Activated effector memory CD4-positive, alpha-beta T cell treated with Interleukin-2 at 50 U/mL for 16 hours (primary cell): Measurements from ENCODE around the gene TANGO6.
A peak's percentile ranks its signal among the peaks of the same experiment; 100 is the strongest.
"Not testable (repeated sequence)": the region's sequence is repeated elsewhere in the genome, so short reads cannot be mapped to it uniquely, and the experiment has no call there.

ENCODE experiments used
- DNase-seq: peaks from one replicate; pipeline ENCODE4 v3.0.0-alpha.2; 2020

The TANGO6 gene

GRCh38 chr16:68843482-68844210 is at the start of gene TANGO6:
TANGO6 (plus strand) TSS chr16:68843531; CDS start chr16:68843618, 87 bp downstream.
- DNase-seq: peak; percentile 86

GRCh38 chr16:68798398-68798797 is 44.9 kb upstream of the TANGO6 start:
- DNase-seq: no peak

GRCh38 chr16:68800257-68800875 is 43.0 kb upstream of the TANGO6 start:
- DNase-seq: no peak

GRCh38 chr16:68802190-68802589 is 41.1 kb upstream of the TANGO6 start:
- DNase-seq: no peak

GRCh38 chr16:68806422-68806821 is 36.9 kb upstream of the TANGO6 start:
- no peak for DNase-seq

- DNase-seq: no peak
Observed at GRCh38 chr16:68806981-68807380, 36.4 kb upstream of the TANGO6 start.

- no peak for DNase-seq
Observed at GRCh38 chr16:68814516-68814915, 28.8 kb upstream of the TANGO6 start.

- no peak for DNase-seq
Observed at GRCh38 chr16:68823401-68824135, 19.8 kb upstream of the TANGO6 start.

- no peak for DNase-seq
Observed at GRCh38 chr16:68825427-68825826, 17.9 kb upstream of the TANGO6 start.

GRCh38 chr16:68826652-68827051 is 16.7 kb upstream of the TANGO6 start:
- DNase-seq: no peak

- DNase-seq: no peak
Observed at GRCh38 chr16:68833251-68833650, 10.1 kb upstream of the TANGO6 start.

- DNase-seq: no peak
Observed at GRCh38 chr16:68834550-68834949, 8.8 kb upstream of the TANGO6 start.

- DNase-seq: no peak
Observed at GRCh38 chr16:68835970-68836369, 7.4 kb upstream of the TANGO6 start.

- no peak for DNase-seq
Observed at GRCh38 chr16:68839831-68840230, 3.5 kb upstream of the TANGO6 start.

GRCh38 chr16:68842964-68843481 is 308 bp upstream of the TANGO6 start:
- DNase-seq: not testable (repeated sequence)

GRCh38 chr16:68844211-68844564 is 857 bp downstream of the TANGO6 start:
- no peak for DNase-seq

GRCh38 chr16:68848786-68849185 is 5.5 kb downstream of the TANGO6 start:
- no peak for DNase-seq

- DNase-seq: no peak
Observed at GRCh38 chr16:68850481-68850880, 7.2 kb downstream of the TANGO6 start.

- no peak for DNase-seq
Observed at GRCh38 chr16:68851601-68852000, 8.3 kb downstream of the TANGO6 start.

- DNase-seq: no peak
Observed at GRCh38 chr16:68857479-68857878, 14.1 kb downstream of the TANGO6 start.

- DNase-seq: no peak
Observed at GRCh38 chr16:68859828-68860227, 16.5 kb downstream of the TANGO6 start.

GRCh38 chr16:68860978-68861892 is 17.9 kb downstream of the TANGO6 start:
- DNase-seq: no peak

GRCh38 chr16:68866933-68867332 is 23.6 kb downstream of the TANGO6 start:
- DNase-seq: no peak
